ENCODE measurements around the gene R3HDM4.

R3HDM4 gene

GRCh38 chr19:858868-859843, 53.9 kb downstream of the R3HDM4 start, which contains the start of gene CFD:
Gene CFD (plus strand): TSS chr19:859664. CDS start chr19:859690, 26 bp downstream.
- TF ChIP-seq EZH2 (IDR thresholded peaks at IDR 0.05; ENCODE audit: borderline replicate concordance, low read length) (no peak), CTCF (IDR thresholded peaks at IDR 0.05; ENCODE audit: low read length) (no peak)
- peak within 1 kb of the TSS; percentile 63 for H3K4me2 ChIP-seq (ENCODE audit: low read length)
- no peaks in the 10 kb centered on the region for H3F3A ChIP-seq (ENCODE audit: insufficient read depth, low read length)
- H3K27me3 ChIP-seq (ENCODE audit: insufficient read depth, low read length), result no peaks in the 10 kb centered on the region
- peak within 1 kb of the TSS; percentile 62 for H3K4me3 ChIP-seq (ENCODE audit: low read depth, low read length, poor library complexity, severe bottlenecking)
- peak within 1 kb of the TSS; percentile 55; the same call in 1 of the 2 replicates for H3K9ac ChIP-seq (ENCODE audit: low read length)
- no peak within 1 kb of the TSS for H2AFZ ChIP-seq (ENCODE audit: low read length)
- no peaks in the 10 kb centered on the region for H4K20me1 ChIP-seq (ENCODE audit: insufficient read depth, low read length)
- H3K4me1 ChIP-seq (ENCODE audit: insufficient read depth, low read length, severe bottlenecking), result peaks cover 18% of the 10 kb centered on the region
- no peaks in the 10 kb centered on the region for H3K9me2 ChIP-seq (ENCODE audit: low read depth, low read length)
- H3K27ac ChIP-seq (ENCODE audit: low read depth, low read length, poor library complexity, severe bottlenecking), result no peak within 1 kb of the TSS
- no peaks in the 10 kb centered on the region for H3K36me3 ChIP-seq (ENCODE audit: insufficient read depth, low read length)
- H3K79me2 ChIP-seq (ENCODE audit: insufficient read depth, low read length), result no peaks in the 10 kb centered on the region
- no peaks in the 10 kb centered on the region for H3K9me3 ChIP-seq (ENCODE audit: low read length)

GRCh38 chr19:858284-858683, 54.7 kb downstream of the R3HDM4 start:
- H3K27ac ChIP-seq (ENCODE audit: low read depth, low read length, poor library complexity, severe bottlenecking), result no peak overlapping the region
- TF ChIP-seq EZH2 (IDR thresholded peaks at IDR 0.05; ENCODE audit: borderline replicate concordance, low read length), result no peak
- TF ChIP-seq CTCF (IDR thresholded peaks at IDR 0.05; ENCODE audit: low read length), result no peak
- no peaks in the 10 kb centered on the region for H3K27me3 ChIP-seq (ENCODE audit: insufficient read depth, low read length)
- peaks cover 14% of the 10 kb centered on the region for H3K4me1 ChIP-seq (ENCODE audit: insufficient read depth, low read length, severe bottlenecking)
- H3K4me3 ChIP-seq (ENCODE audit: low read depth, low read length, poor library complexity, severe bottlenecking), result no peak overlapping the region
- no peaks in the 10 kb centered on the region for H4K20me1 ChIP-seq (ENCODE audit: insufficient read depth, low read length)
- H3K9ac ChIP-seq (ENCODE audit: low read length), result no peak overlapping the region
- no peaks in the 10 kb centered on the region for H3K36me3 ChIP-seq (ENCODE audit: insufficient read depth, low read length)
- H2AFZ ChIP-seq (ENCODE audit: low read length), result no peak overlapping the region
- no peaks in the 10 kb centered on the region for H3K79me2 ChIP-seq (ENCODE audit: insufficient read depth, low read length)
- H3K9me3 ChIP-seq (ENCODE audit: low read length), result no peaks in the 10 kb centered on the region
- no peaks in the 10 kb centered on the region for H3K9me2 ChIP-seq (ENCODE audit: low read depth, low read length)
- no peak overlapping the region for H3K4me2 ChIP-seq (ENCODE audit: low read length)
- no peaks in the 10 kb centered on the region for H3F3A ChIP-seq (ENCODE audit: insufficient read depth, low read length)

GRCh38 chr19:855566-856120, 57.4 kb downstream of the R3HDM4 start:
- no peaks in the 10 kb centered on the region for H3K9me3 ChIP-seq (ENCODE audit: low read length)

More at GRCh38 chr19:855566-856120, 57.4 kb downstream of the R3HDM4 start:
- no peaks in the 10 kb centered on the region for H3F3A ChIP-seq (ENCODE audit: insufficient read depth, low read length)
- no peak overlapping the region for H3K9ac ChIP-seq (ENCODE audit: low read length)
- H3K27me3 ChIP-seq (ENCODE audit: insufficient read depth, low read length), result no peaks in the 10 kb centered on the region; the same call in 1 of the 2 replicates
- H3K4me2 ChIP-seq (ENCODE audit: low read length), result no peak overlapping the region
- no peaks in the 10 kb centered on the region for H4K20me1 ChIP-seq (ENCODE audit: insufficient read depth, low read length)
- H3K79me2 ChIP-seq (ENCODE audit: insufficient read depth, low read length), result no peaks in the 10 kb centered on the region
- H3K4me3 ChIP-seq (ENCODE audit: low read depth, low read length, poor library complexity, severe bottlenecking), result no peak overlapping the region
- TF ChIP-seq CTCF (IDR thresholded peaks at IDR 0.05; ENCODE audit: low read length) (no peak), EZH2 (IDR thresholded peaks at IDR 0.05; ENCODE audit: borderline replicate concordance, low read length) (no peak)
- no peaks in the 10 kb centered on the region for H3K4me1 ChIP-seq (ENCODE audit: insufficient read depth, low read length, severe bottlenecking)
- H2AFZ ChIP-seq (ENCODE audit: low read length), result no peak overlapping the region
- H3K27ac ChIP-seq (ENCODE audit: low read depth, low read length, poor library complexity, severe bottlenecking), result no peak overlapping the region
- H3K36me3 ChIP-seq (ENCODE audit: insufficient read depth, low read length), result no peaks in the 10 kb centered on the region
- no peaks in the 10 kb centered on the region for H3K9me2 ChIP-seq (ENCODE audit: low read depth, low read length)

Data from OCI-LY1 (cell line).